ENCODE measurements around the gene TNRC6B. TPM values are rescaled to one million over a fixed set of nuclear protein-coding genes. Genes with fewer than 3 reads are reported as not detected.

TNRC6B gene
- total RNA-seq, 1 experiment from 2014 or later = 62.7 TPM

DNA sequence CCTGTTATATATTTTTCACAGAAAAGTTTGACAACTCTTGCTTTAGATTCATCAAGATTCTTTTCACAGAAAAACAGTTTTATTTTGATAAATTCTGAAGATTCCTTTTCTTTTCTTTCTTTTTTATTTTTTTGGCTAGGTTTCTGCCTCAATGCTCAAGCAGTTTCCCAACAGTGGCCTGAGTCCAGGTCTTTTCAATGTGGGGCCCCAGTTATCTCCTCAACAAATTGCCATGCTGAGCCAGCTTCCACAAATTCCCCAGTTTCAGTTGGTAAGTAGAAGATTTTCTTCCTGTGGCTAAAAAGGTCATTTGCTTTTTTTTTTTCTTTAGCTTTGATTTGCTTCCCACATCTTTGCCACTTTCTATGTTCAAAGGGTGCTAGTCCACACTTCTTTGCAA is 122.6 kb downstream of the TNRC6B start:
- ChIA-PET CTCF (no interaction called here), POLR2A (ENCODE audit: unreplicated experiment) (no interaction called here)
- H3K36me3 ChIP-seq (ENCODE audit: low read depth) = peaks cover 13% of the 10 kb centered on the region
- no peaks in the 10 kb centered on the region for H3K4me1 ChIP-seq (replicated peaks; ENCODE audit: insufficient read depth)
- H2AFZ ChIP-seq = no peak overlapping the region
- H3K4me3 ChIP-seq = no peak overlapping the region
- no TSS peak for BruUV-seq (replicated peaks)
- H4K20me1 ChIP-seq (ENCODE audit: insufficient read depth) = 0 out of 2 replicates have a peak, but pooled peaks cover 5% of the 10 kb centered on the region
- no peaks in the 10 kb centered on the region; the same call in 1 of the 2 replicates for H3F3A ChIP-seq (ENCODE audit: insufficient read depth, low read depth)
- no peak for TF ChIP-seq EZH2 (IDR thresholded peaks at IDR 0.05; ENCODE audit: low read depth)
- TF ChIP-seq, protein P1, sequence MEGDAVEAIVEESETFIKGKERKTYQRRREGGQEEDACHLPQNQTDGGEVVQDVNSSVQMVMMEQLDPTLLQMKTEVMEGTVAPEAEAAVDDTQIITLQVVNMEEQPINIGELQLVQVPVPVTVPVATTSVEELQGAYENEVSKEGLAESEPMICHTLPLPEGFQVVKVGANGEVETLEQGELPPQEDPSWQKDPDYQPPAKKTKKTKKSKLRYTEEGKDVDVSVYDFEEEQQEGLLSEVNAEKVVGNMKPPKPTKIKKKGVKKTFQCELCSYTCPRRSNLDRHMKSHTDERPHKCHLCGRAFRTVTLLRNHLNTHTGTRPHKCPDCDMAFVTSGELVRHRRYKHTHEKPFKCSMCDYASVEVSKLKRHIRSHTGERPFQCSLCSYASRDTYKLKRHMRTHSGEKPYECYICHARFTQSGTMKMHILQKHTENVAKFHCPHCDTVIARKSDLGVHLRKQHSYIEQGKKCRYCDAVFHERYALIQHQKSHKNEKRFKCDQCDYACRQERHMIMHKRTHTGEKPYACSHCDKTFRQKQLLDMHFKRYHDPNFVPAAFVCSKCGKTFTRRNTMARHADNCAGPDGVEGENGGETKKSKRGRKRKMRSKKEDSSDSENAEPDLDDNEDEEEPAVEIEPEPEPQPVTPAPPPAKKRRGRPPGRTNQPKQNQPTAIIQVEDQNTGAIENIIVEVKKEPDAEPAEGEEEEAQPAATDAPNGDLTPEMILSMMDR (conservative IDR thresholded peaks at IDR 0.05) = no peak
- intact Hi-C loops (cut with micrococcal nuclease; ENCODE audit: unreplicated experiment) = no loop called here
- DNase-seq = no peak
- H3K9me3 ChIP-seq (ENCODE audit: insufficient read depth, low read depth) = no peaks in the 10 kb centered on the region
- no peaks in the 10 kb centered on the region for H3K27me3 ChIP-seq (ENCODE audit: insufficient read depth, low read depth)
- no peak overlapping the region for H3K4me2 ChIP-seq
- H3K79me2 ChIP-seq (ENCODE audit: low read depth) = no peaks in the 10 kb centered on the region
- no peaks in the 10 kb centered on the region for H3K9me2 ChIP-seq (ENCODE audit: insufficient read depth)
- H3K27ac ChIP-seq = no peak overlapping the region

DNA sequence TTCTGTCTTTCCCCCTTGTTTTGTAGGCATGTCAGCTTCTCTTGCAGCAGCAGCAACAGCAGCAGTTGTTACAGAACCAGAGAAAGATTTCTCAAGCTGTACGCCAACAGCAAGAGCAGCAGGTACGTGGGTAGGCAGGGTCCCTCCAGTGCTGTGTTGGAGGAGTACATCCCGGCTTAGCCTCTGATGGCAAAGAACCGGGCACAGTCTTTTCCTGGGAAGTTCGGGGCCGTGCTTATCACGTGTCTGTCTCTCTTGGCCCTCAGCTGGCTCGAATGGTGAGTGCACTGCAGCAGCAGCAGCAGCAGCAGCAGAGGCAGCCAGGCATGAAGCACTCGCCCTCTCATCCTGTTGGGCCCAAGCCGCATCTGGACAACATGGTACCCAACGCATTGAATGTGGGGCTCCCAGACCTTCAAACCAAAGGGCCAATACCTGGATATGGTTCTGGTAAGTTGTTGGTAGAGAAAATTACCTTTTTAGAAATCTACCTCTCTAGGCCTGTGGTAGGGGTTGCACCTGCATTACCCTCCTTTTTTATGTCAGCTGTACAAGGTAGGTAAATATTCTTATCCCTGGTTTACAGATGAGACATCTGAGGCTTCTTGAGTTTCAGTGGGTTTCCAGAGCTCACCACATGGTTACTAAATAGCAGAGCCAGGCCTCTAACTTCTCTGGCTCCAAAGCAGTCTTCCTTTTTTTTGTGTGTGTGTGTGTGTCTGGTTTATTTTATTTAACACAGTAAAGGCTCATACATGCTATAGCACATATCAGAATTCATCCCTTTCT is 123.4 kb downstream of the TNRC6B start:
- Histone ChIP-seq H3K4me3 (no peak overlapping the region), H3K79me2 (ENCODE audit: low read depth) (no peaks in the 10 kb centered on the region), H3K4me2 (no peak overlapping the region), H3F3A (ENCODE audit: insufficient read depth, low read depth) (no peaks in the 10 kb centered on the region; the same call in 1 of the 2 replicates), H3K27me3 (ENCODE audit: insufficient read depth, low read depth) (no peaks in the 10 kb centered on the region), H3K9me3 (ENCODE audit: insufficient read depth, low read depth) (no peaks in the 10 kb centered on the region), H2AFZ (no peak overlapping the region), H3K9me2 (ENCODE audit: insufficient read depth) (no peaks in the 10 kb centered on the region), H3K36me3 (ENCODE audit: low read depth) (peaks cover 13% of the 10 kb centered on the region), H3K4me1 (replicated peaks; ENCODE audit: insufficient read depth) (no peaks in the 10 kb centered on the region), H3K27ac (no peak overlapping the region), H4K20me1 (ENCODE audit: insufficient read depth) (0 out of 2 replicates have a peak, but pooled peaks cover 8% of the 10 kb centered on the region)
- no TSS peak for BruUV-seq (replicated peaks)
- intact Hi-C loops (cut with micrococcal nuclease; ENCODE audit: unreplicated experiment) = no loop called here
- POLR2A ChIA-PET (ENCODE audit: unreplicated experiment) = no interaction called here
- DNase-seq = no peak
- TF ChIP-seq, protein P1 (conservative IDR thresholded peaks at IDR 0.05) = no peak
- no peak for TF ChIP-seq EZH2 (IDR thresholded peaks at IDR 0.05; ENCODE audit: low read depth)
- CTCF ChIA-PET = no interaction called here

DNA sequence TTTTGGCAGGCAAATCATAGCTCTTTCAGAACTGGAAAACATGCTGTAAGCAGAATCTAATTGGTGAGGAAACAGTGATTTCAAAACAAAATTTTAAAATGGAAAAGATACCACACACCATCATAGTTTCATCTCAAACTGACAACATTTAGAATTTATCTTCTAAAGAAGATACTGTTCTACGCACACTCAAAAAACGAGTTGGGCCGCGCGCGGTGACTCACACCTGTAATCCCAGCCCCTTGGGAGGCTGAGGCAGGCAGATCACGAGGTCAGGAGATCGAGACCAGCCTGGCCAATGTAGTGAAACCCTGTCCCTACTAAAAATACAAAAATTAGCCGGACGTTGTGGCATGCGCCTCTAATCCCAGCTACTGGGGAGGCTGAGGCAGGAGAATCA is 124.4 kb downstream of the TNRC6B start:
- BruUV-seq (replicated peaks) = no TSS peak
- intact Hi-C loops (cut with micrococcal nuclease; ENCODE audit: unreplicated experiment) = no loop called here
- no peak overlapping the region for H3K4me3 ChIP-seq
- ChIA-PET CTCF (no interaction called here), POLR2A (ENCODE audit: unreplicated experiment) (no interaction called here)
- H3K9me3 ChIP-seq (ENCODE audit: insufficient read depth, low read depth) = no peaks in the 10 kb centered on the region
- H3F3A ChIP-seq (ENCODE audit: insufficient read depth, low read depth) = no peaks in the 10 kb centered on the region; the same call in 1 of the 2 replicates
- H3K4me2 ChIP-seq = no peak overlapping the region
- H3K79me2 ChIP-seq (ENCODE audit: low read depth) = no peaks in the 10 kb centered on the region
- no peak overlapping the region for H2AFZ ChIP-seq
- 0 out of 2 replicates have a peak, but pooled peaks cover 8% of the 10 kb centered on the region for H4K20me1 ChIP-seq (ENCODE audit: insufficient read depth)
- peaks cover 13% of the 10 kb centered on the region; the same call in 1 of the 2 replicates for H3K36me3 ChIP-seq (ENCODE audit: low read depth)
- H3K4me1 ChIP-seq (replicated peaks; ENCODE audit: insufficient read depth) = no peaks in the 10 kb centered on the region
- no peaks in the 10 kb centered on the region for H3K27me3 ChIP-seq (ENCODE audit: insufficient read depth, low read depth)
- H3K9me2 ChIP-seq (ENCODE audit: insufficient read depth) = no peaks in the 10 kb centered on the region
- TF ChIP-seq EZH2 (IDR thresholded peaks at IDR 0.05; ENCODE audit: low read depth) = no peak
- TF ChIP-seq, protein P1 (conservative IDR thresholded peaks at IDR 0.05) = no peak
- no peak overlapping the region for H3K27ac ChIP-seq
- DNase-seq = no peak

Data from PC-9 (cell line).